Measurements from ENCODE around the gene PRPSAP1.

PRPSAP1 gene

DNA sequence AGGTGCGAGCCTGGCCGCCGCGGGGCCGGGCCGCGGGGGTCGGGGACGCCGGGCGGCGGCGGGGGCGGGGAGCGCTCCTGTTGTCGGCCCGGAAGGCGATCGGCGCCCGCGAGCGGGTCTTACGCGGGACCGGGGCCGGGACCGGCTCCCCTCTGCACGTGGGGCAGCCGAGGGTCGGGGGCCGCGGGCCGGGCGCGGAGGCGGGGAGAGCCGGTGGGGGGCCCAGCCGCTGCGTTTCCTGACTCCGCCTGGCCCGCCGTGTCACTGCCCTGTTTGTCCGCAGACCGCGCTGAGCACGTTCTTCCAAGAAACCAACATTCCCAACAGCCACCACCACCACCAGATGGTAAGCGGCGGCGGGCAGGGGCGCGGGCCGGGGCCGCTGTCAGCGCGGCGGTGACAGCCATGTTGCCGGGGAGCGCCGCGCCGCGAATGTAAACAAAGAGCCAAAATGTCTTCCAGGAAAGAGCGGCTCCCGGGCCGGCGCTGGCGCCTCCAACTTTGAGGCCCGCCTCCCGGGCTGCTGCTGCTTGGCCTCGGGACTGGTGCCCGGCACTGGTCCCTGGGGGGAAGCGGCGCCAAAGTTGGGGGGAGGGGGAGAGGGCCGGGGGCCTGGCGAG lies 88.0 kb downstream of the PRPSAP1 start:
- DNase-seq (ENCODE audit: low read depth): no peak

DNA sequence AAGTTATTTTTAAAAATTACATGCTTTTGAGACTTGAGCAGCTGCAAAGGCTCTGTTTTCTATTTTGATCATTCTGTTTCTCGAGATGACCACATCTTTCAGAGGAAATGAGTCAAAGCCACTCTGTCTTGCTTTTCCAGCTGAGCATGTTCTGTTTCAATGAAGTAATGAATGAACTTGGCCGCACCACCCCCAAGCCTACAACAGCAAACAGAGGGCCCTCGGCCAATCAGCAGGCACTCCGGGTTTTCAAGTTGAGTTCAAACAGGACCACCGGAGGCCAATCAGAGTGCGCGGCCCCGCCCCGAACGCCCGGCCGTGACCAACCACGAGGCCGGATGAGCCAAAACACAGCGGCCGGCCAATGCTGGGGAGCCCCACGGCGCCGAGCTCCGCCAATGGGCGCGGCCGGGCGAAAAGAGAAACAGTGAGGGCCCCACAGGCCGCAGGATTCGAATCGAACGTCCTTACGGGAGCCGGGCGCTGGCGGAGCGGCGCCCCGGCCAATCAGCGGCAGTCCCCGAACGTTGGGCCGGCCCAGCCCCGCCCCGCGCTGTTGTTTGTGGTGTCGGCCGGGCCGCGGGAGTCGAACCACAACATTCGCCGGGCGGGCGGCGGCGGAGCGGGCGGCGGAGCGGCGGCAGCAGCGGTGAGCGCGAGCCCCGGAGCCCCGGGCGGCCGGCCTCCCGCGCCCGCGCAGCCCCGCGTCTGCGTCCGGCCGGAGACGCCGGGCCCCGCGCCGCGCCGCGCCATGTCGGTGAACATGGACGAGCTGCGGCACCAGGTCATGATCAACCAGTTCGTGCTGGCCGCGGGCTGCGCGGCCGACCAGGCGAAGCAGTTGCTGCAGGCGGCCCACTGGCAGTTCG lies 88.7 kb downstream of the PRPSAP1 start, which contains the start of gene UBALD2:
Gene UBALD2 (plus strand): TSS at position 594 of the 869 bp plus-strand sequence. CDS start 158 bp downstream, at position 752.
- DNase-seq (ENCODE audit: low read depth): peak; percentile 96

DNA sequence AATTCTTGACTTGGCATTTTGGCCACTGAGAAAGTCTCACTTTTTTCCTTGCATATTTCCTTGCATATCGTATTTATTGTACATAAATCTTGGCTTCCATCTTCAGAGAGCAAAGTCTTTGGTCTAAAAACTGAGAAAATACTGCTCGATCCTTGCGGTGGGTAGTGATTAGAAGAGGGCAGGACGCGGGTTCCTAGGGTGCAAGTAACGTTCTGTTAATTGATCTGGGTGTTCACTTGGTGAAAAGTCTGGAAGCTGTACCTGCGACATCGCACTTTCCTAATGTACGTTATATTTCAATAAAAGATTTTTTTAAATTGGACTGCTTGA lies 89.3 kb downstream of the PRPSAP1 start:
- no peak for DNase-seq (ENCODE audit: low read depth)

DNA sequence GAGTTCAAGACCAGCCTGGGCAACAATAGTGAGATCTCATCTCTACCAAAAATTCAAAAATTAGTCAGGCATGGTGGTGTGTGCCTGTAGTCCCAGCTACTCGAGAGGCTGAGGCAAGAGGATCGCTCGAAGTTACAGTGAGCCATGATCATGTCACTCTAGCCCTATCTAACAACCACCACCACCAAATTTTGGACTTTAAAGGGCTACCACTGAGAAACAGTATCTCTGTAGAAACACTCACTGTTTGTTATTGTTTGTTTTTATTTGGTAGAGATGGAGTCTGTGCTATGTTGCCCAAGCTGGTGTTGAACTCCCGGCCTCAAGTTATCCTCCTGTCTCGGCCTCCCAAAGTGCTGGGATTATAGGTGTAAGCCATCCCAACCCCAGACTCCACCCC lies 89.8 kb downstream of the PRPSAP1 start:
- DNase-seq (ENCODE audit: low read depth): no peak

DNA sequence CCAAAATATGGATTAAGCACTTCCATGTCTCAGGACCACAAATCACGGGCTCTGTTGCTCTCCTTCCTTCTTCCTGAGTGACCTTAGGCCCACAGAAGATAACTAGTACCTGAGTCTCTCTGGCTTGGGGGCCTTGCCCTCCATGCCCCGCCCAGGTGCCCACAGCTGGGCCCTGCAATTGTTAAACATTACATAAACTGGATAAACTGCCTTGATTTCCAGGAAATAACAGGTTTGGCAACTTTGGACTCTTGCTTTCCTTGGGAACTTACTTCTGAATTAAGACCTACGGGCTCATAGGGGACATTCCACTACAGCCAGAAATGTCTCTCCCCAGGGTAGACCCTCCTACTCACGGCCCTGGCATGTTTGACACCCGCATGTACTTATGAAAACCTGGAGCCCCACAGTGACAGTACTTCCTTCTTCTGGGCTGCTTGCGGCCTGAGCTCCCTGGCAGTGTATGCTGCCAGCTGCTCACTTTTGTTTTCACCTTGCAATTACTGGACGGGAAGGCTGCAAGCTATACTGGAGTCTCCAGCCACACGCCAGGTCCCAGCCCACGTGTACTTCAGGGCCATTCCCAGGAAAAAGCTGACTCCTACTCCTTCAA lies 90.9 kb downstream of the PRPSAP1 start:
- DNase-seq (ENCODE audit: low read depth): no peak

DNA sequence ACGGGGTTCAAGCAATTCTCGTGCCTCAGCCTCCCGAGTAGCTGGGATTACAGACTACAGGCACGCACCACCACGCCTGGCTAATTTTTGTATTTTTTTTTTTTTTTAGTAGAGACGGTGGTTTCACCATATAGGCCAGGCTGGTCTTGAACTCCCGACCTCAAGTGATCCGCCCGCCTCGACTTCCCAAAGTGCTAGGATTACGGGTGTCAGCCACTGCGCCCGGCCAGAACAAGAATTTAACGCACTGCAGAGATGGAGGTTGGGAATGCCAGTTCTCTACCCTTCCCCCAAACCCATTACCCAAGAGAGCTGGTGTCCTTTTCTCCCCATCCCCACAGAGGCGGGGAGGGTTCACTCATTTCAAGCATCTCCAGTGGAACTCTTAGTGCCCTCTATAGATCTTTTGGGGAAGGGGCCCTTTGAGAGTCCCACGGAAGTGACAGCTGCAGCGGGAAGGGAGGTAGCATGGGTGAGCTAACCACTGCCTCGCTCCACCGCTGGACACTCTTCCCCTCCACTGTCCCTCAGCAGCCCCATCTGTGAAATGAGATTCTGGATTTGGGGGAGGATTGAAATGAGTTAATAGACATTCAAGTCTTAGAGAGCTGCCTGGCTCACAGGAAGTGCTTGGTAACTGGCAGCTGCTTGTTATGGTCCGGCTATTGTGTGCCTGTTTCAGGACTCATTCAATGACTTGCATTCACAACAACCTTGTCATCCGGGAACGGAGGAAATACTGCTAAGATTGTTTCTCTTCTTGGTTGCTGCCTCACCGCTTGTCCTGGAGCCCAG lies 92.1 kb downstream of the PRPSAP1 start:
- no peak for DNase-seq (ENCODE audit: low read depth)

DNA sequence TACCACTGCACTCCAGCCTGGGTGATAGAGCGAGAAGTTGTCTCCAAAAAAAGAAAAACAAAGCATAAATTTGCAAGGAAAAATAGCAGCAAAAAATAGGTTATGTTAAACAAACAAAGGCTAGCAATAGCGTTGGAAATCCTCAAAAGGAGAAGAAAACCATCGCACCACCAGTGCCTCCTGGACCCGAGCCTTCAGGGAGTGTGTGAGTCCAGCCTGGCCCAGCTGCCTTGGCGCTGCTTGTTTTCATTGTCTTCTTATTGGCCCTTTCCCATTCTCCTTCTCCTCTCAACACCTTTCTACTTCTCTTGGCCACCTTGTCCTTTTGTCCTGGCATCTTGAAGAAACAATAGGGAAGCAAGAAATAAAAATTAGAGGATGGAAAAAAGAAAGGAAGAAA lies 93.0 kb downstream of the PRPSAP1 start:
- no peak for DNase-seq (ENCODE audit: low read depth)

DNA sequence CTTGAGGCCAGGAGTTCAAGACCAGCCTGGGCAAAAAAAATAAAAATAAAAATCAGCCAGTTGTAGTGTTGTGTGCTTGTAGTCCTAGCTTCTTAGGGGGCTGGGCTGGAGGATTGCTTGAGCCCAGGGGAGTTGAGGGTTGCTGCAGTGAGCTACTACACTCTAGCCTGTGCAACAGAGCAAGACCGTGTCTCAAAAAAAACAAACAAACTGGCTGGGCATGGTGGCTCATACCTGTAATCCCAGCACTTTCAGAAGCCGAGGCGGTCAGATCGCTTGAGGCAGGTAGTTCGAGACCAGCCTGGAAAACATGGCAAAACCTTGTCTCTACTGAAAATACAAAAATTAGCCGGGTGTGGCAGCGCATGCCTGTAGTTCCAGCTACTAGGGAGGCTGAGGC lies 93.5 kb downstream of the PRPSAP1 start:
- no peak for DNase-seq (ENCODE audit: low read depth)

Measured in CMK (cell line).